ENCODE measurements around the gene BID.

Gene BID

DNA sequence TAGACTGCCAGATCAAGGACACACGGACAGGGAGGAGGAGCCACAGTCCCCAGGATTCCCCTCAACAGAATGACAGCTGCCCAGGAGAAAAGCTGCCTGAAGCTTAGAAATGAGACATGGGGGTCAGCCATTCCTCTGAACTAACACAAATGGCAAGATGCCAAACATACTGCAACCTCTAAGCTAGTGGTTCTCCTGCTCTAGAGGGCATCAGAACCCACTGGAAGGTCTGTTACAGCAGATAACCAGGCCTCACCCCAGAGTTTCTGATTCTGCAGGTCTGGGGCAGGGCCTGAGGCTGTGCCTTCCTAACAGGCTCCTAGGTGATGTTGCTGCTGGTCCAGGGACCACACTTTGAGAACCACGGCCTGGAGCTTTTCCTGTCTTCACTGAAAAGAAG, 28.6 kb upstream of the BID start:
- no peak for DNase-seq

GRCh38 chr22:17802411-17802810, 28.1 kb upstream of the BID start:
- no peak for DNase-seq

- DNase-seq = no peak
Observed at GRCh38 chr22:17797721-17798559, 23.7 kb upstream of the BID start.

- no peak for DNase-seq
Observed at GRCh38 chr22:17796695-17797094, 22.4 kb upstream of the BID start.

- no peak for DNase-seq
Observed at GRCh38 chr22:17795661-17796548, 21.6 kb upstream of the BID start.

GRCh38 chr22:17794726-17795542, 20.7 kb upstream of the BID start:
- DNase-seq = no peak

DNA sequence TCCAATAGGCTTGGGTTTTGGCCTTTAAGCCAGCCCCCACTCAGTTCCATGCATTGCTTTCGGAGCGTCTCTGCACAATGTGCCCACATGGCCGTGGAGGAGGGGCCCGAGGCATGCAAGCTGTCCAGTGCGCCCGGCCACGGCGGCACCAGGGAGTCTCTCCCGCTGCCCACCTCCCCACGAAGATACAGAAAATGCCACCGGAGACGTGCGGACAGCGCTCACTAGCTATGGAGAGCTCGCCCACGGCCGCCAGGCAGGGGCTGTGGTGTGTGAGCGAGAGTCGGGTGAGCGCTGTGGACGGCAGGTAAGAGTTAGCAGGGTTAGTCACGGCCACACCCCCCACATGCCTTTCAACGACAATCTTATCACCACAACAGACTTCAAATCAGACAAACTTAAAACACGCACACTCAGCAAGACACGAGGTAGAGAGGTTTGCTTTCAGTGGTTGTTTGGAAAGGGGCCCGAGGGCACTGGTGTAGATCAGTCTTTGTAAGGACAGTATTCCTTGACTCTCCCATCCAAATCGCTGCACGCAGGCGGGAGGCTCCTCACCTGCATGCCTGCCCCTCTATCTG, 18.7 kb upstream of the BID start:
- no peak for DNase-seq

DNA sequence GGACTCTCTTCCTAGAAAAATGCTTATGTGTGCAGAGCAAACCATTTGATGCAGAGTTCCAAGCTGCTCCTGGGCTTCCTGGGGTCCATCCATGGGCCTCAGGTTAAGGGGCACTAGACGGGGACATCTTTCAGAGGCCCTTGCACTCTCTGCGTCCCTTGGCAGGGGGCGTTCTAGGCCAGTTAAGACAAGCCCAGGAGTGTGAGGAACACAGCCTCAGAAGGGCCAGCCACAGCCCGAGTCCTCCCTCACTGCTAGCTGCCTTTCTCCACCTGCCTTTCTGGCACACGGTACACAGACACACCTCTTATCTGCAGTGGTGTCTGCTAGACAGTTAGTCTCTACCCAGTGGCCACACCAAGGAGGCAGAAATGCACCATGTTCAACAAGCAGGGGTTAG, 18.0 kb upstream of the BID start:
- DNase-seq = no peak

- DNase-seq = no peak
Observed at GRCh38 chr22:17791196-17791595, 16.9 kb upstream of the BID start.

- no peak for DNase-seq
Observed at GRCh38 chr22:17789379-17790200, 15.3 kb upstream of the BID start.

- no peak for DNase-seq
Observed at GRCh38 chr22:17788528-17789378, 14.5 kb upstream of the BID start.

DNA sequence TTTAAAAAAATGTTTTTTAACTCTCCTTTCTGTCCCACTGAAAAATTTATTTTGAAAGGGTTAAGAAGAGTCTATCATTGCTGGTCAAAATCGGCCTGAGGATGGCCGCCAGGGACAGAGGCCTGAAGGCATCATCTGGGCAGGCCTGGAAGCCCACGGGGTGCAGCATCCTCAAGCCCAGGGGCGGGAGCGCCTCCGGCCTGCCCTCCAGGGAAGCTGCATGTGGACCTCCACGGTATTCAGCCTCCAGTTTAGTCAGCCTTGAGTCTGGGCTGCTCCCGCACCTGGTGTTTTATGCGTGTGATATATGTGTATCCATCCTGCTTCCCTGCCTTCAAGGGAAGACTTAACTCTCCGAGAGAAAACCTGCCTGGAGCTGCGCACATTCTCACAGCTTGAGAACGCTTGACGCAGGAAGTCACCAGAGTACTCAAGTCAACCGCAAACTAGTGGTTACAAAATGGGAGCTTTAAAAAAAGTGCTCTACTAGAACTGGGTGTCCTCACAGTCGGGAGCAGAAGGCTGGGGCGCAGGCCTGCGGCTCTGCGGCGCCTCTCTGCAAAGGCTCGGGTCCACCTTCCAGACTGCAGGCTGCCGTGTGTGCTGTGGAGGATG, 13.6 kb upstream of the BID start:
- DNase-seq = no peak

- DNase-seq = no peak
Observed at GRCh38 chr22:17787241-17787640, 13.0 kb upstream of the BID start.

DNA sequence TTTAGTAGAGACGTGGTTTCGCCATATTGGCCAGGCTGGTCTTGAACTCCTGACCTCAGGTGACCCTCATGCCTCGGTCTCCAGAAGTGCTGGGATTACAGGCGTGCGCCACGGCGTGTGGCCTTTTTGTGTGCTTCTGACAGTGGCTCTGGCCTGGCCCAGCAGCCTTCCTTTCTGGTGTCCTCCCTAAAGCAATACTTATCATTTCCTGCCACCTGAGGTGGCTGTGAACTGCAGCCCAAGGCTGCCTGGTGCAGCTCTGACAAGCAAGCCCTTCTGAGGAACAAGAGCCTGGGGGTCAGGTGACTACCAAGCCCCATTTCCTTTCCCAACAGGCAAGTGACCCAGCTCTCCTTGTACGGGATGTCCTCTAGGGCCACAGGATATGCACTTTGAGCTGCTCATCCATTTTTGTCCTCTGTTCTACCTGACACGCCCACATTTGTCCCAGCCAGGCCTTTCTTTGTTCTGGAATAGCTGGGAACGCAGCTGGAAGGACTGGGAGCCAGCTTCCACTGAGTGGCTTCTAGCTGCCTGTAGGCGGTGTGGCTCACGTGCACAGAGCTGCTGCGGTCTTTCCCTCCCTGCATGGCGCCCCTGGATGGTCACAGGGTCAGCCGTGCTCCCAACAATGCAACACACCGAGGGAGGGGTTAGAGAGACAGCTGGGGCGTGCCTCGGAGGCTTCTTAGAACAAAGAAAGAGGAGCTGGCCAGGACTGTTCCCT, 12.3 kb upstream of the BID start:
- no peak for DNase-seq

DNA sequence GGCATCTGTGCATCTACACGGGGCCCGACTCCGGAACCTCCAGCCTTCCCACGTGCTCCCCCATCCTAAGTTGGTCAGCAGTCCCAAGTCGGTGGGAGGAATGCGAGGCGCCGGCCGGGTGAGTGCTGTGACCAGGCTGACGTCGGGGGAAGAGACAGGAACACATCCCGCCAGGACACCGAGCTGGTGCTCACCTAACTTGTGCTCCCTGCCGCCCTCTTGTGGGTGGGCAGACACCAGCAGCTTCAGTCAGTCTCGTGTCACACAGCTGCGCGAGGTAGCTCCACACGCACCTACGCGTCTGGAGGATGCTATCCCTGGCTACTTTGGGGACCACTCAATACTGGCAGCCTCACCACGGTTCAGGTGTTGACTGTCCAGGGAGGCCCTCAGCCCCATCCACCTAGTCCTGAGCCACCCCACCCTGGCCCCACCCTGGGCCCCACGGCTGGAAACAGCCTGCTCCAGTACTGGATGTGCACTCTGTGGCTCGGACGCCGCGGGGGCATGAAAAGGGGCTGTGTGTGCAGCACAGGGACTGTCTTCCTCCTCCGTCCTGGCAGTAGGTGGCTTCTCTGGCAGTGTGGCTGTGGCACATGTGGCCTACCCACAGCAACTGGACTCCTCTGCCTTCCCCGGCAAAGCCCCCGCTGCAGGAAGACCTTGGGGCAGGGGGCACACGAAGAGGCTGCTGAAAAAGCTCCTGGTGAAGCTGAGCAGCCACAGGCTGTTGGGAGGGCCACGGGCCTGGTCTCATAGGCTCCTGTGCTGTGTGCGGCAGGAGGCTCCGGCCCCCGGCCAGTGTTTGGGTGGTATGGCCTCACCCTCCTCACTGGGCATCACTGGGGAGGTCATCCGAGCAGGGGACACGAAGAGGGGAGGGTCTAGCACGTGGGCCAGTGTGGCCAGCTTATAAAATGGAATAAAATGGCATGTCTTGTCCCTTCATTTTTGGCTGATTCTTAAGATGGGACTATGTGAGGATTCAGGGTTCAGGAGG, 11.2 kb upstream of the BID start:
- DNase-seq = no peak

DNA sequence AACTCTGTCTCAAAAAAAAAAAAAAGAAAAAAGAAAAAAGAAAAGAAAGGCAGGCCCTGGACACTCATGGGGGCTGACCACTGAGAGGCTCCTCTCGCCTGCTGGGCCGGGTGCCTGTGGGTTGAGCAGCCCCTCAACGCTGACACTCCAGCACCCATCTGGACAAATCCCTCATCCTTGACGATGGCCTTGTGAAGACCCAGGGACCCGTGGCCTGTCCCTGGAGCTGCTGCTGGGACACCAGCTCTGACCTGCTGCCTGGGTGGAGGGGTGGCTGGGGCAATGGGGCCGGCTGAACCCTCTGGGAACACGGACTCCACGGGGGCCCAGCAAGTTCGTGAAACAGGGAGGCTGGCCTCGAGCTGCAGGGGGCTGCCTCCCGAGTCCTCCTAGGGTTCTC, 10.5 kb upstream of the BID start:
- no peak for DNase-seq

DNA sequence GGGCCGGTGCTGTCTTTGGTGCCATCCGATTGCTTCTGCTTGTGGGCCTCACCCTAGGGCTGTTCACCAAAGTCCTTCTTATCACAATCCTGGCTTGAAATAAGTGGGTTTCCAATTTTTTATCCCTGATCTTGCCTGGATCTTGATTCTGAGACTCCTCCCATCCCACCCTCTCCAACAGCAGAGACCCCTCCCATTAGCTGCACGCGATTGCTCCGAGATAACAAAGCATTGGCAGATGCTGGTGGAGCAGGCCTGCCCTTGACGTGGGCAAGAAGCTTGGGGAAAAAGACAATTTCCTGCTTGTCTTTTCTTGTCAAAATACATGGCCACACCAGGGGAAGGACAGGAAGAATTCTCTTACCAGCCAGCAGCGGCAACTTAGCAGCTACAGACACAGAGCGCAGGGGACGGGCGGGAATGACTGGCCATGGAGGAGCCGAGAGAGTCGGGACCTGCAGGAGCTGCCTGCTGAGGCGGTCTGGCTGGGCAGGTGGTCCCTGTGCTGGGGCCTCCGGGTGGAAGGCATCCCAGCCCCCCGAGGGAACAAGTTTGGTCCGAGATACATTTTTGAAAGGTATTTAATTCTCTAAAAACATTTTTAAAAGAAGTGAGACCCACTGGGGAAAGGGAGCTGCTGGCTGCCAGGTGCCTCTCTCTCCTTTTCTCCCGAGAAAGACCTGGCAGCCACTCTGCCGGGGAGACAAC, 9.7 kb upstream of the BID start:
- DNase-seq = no peak

- no peak for DNase-seq
Observed at GRCh38 chr22:17783312-17783711, 9.0 kb upstream of the BID start.
